Measurements from ENCODE around the gene GLCE. TPM values are rescaled to one million over a fixed set of nuclear protein-coding genes. Genes with fewer than 3 reads are reported as not detected.

The GLCE gene
- total RNA-seq, 1 donor from 2014 or later, result 9.9 TPM

DNA sequence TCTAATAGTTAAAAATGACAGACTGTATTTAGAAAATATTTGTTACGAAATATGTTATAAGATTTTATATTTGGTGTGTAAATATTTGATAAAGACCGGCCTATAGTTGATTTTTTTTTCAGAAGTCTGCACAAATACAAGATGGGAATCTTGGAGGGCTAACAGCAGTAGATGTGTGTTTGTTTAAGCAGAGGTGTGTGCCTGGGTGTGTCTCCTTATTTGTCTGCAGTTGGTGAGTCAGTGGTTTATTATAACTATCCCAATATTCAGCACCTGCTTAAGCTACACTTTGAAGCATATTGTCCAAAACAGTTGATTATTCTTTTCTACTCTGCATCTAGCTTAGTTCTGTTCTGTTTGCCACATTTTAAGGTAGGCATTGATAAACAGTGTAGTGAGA lies 12.4 kb downstream of the GLCE start:
- no peak overlapping the region for H3K4me3 Mint-ChIP-seq (ENCODE audit: unreplicated experiment)
- no peak for DNase-seq (ENCODE audit: low spot score)
- no peak overlapping the region for H3K27ac Mint-ChIP-seq (ENCODE audit: unreplicated experiment)
- H3K4me1 Mint-ChIP-seq (ENCODE audit: low read depth), result no peaks in the 10 kb centered on the region
- no peaks in the 10 kb centered on the region for H3K36me3 Mint-ChIP-seq (ENCODE audit: low read depth)
- H3K27me3 Mint-ChIP-seq (ENCODE audit: low read depth), result no peaks in the 10 kb centered on the region
- no peaks in the 10 kb centered on the region for H3K9me3 Mint-ChIP-seq (ENCODE audit: low read depth)
- TF ChIP-seq, protein P1, sequence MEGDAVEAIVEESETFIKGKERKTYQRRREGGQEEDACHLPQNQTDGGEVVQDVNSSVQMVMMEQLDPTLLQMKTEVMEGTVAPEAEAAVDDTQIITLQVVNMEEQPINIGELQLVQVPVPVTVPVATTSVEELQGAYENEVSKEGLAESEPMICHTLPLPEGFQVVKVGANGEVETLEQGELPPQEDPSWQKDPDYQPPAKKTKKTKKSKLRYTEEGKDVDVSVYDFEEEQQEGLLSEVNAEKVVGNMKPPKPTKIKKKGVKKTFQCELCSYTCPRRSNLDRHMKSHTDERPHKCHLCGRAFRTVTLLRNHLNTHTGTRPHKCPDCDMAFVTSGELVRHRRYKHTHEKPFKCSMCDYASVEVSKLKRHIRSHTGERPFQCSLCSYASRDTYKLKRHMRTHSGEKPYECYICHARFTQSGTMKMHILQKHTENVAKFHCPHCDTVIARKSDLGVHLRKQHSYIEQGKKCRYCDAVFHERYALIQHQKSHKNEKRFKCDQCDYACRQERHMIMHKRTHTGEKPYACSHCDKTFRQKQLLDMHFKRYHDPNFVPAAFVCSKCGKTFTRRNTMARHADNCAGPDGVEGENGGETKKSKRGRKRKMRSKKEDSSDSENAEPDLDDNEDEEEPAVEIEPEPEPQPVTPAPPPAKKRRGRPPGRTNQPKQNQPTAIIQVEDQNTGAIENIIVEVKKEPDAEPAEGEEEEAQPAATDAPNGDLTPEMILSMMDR (IDR thresholded peaks at IDR 0.05), result no peak

DNA sequence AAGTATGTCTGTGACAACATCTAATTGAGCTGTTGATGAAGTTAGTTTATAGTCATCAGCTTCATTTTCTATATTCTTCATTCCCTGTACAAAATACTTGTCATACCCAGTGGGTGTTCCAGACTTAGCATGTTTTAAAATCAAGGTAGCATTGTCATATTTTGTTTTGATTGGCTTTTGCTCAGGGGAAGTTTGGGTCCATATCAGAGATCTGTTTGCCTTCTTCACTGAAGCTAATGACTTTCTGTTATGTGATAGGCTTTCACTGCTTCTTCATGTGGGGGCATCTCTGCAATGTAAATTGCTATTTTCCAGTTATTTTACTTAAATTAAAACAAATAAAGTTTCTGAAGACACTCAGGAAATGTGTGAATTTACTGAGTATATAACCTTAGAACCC lies 15.1 kb downstream of the GLCE start:
- Mint-ChIP-seq H3K9me3 (ENCODE audit: low read depth) (no peaks in the 10 kb centered on the region), H3K27me3 (ENCODE audit: low read depth) (no peaks in the 10 kb centered on the region), H3K4me1 (ENCODE audit: low read depth) (no peaks in the 10 kb centered on the region), H3K4me3 (ENCODE audit: unreplicated experiment) (no peak overlapping the region), H3K27ac (ENCODE audit: unreplicated experiment) (no peak overlapping the region), H3K36me3 (ENCODE audit: low read depth) (no peaks in the 10 kb centered on the region)
- DNase-seq (ENCODE audit: low spot score), result no peak
- TF ChIP-seq, protein P1 (IDR thresholded peaks at IDR 0.05), result no peak

- TF ChIP-seq, protein P1 (IDR thresholded peaks at IDR 0.05), result no peak
- H3K9me3 Mint-ChIP-seq (ENCODE audit: low read depth), result no peaks in the 10 kb centered on the region
- no peak for DNase-seq (ENCODE audit: low spot score)
- no peak overlapping the region for H3K27ac Mint-ChIP-seq (ENCODE audit: unreplicated experiment)
- no peaks in the 10 kb centered on the region for H3K27me3 Mint-ChIP-seq (ENCODE audit: low read depth)
- H3K36me3 Mint-ChIP-seq (ENCODE audit: low read depth), result no peaks in the 10 kb centered on the region
- H3K4me1 Mint-ChIP-seq (ENCODE audit: low read depth), result no peaks in the 10 kb centered on the region
- H3K4me3 Mint-ChIP-seq (ENCODE audit: unreplicated experiment), result no peak overlapping the region
These were observed 21.0 kb downstream of the GLCE start for GRCh38 chr15:69181424-69181823.

DNA sequence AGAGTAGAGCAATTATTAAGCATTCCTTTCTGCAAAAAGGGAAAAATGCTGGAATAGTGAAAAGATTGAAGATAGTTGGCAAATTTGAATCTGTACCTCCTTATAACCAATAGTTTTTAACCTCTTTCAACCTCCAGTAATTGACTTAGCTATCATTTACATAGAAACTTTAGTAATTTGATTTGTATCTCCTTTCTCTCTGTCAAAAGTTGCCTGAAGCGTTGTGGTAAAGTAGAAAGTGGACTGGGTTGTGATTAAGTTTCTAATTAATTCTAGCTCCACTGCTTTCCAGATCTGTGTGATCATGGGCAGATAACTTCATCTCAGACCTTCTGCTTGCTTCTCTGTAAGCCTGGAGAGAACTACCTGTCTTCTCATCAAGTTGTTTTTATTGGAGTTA lies 24.8 kb downstream of the GLCE start:
- Mint-ChIP-seq H3K4me1 (ENCODE audit: low read depth) (no peaks in the 10 kb centered on the region), H3K27ac (ENCODE audit: unreplicated experiment) (no peak overlapping the region), H3K4me3 (ENCODE audit: unreplicated experiment) (no peak overlapping the region), H3K27me3 (ENCODE audit: low read depth) (no peaks in the 10 kb centered on the region), H3K9me3 (ENCODE audit: low read depth) (peaks cover 3% of the 10 kb centered on the region), H3K36me3 (ENCODE audit: low read depth) (no peaks in the 10 kb centered on the region)
- TF ChIP-seq, protein P1 (IDR thresholded peaks at IDR 0.05), result no peak
- no peak for DNase-seq (ENCODE audit: low spot score)

- peaks cover 5% of the 10 kb centered on the region for H3K9me3 Mint-ChIP-seq (ENCODE audit: low read depth)
- H3K27ac Mint-ChIP-seq (ENCODE audit: unreplicated experiment), result no peak overlapping the region
- no peak for DNase-seq (ENCODE audit: low spot score)
These were observed 25.3 kb downstream of the GLCE start for GRCh38 chr15:69185706-69186105.

More at GRCh38 chr15:69185706-69186105, 25.3 kb downstream of the GLCE start:
- H3K36me3 Mint-ChIP-seq (ENCODE audit: low read depth), result no peaks in the 10 kb centered on the region
- no peaks in the 10 kb centered on the region for H3K27me3 Mint-ChIP-seq (ENCODE audit: low read depth)
- H3K4me1 Mint-ChIP-seq (ENCODE audit: low read depth), result no peaks in the 10 kb centered on the region
- no peak overlapping the region for H3K4me3 Mint-ChIP-seq (ENCODE audit: unreplicated experiment)
- TF ChIP-seq, protein P1 (IDR thresholded peaks at IDR 0.05), result no peak
